MCF 10A (cell line): ENCODE data around the gene ADAM11. TPM values are rescaled to one million over a fixed set of nuclear protein-coding genes. Genes with fewer than 3 reads are reported as not detected.
A peak's percentile ranks its signal among the peaks of the same experiment; 100 is the strongest.
"Not testable (repeated sequence)": the region's sequence is repeated elsewhere in the genome, so short reads cannot be mapped to it uniquely, and the experiment has no call there.

Source experiments
- Bru-seq: library from RNA; stranded (reverse); fragments of 400-500 nt; gene quantifications from one replicate; lab custom pipeline; 2021; lab: Mats Ljungman, UMichigan
- BruChase-seq, 2 experiments: library from RNA; stranded (reverse); fragments of 400-500 nt; gene quantifications; one replicate each; lab custom pipeline; 2021; lab: Mats Ljungman, UMichigan
- BruUV-seq: library from RNA; stranded (reverse); fragments of 400-500 nt; replicated peaks from 2 replicates; lab custom pipeline; 2021; lab: Mats Ljungman, UMichigan
- CTCF ChIA-PET: fragments of 300-600 bp; sonication (Branson Sonifier 250); formaldehyde crosslinking; extraction: SDS; loops from one replicate; lab custom pipeline; 2021; ENCODE audit warnings: antibody characterized with exemption, inconsistent platforms; lab: Yijun Ruan, JAX
- POLR2A ChIA-PET: fragments of 300-600, 350-650 bp; sonication (Branson Sonifier 250); formaldehyde crosslinking; extraction: SDS; loops from one replicate; lab custom pipeline; 2020; ENCODE audit warnings: antibody characterized with exemption, inconsistent platforms; lab: Yijun Ruan, JAX
- DNase-seq: peaks from one replicate; pipeline ENCODE4 v3.0.0-alpha.2; 2018; ENCODE audit not compliant: unreplicated experiment
- H3K27ac Mint-ChIP-seq: one replicate; pipeline ENCODE4 v1.8.0; 2022; ENCODE audit warnings: mild to moderate bottlenecking, low read depth, mixed read lengths; ENCODE audit not compliant: unreplicated experiment
- H3K27me3 Mint-ChIP-seq: one replicate; pipeline ENCODE4 v1.8.0; 2022; ENCODE audit warnings: mixed read lengths; ENCODE audit not compliant: insufficient read depth, unreplicated experiment
- H3K36me3 Mint-ChIP-seq: one replicate; pipeline ENCODE4 v1.8.0; 2022; ENCODE audit warnings: mild to moderate bottlenecking, moderate library complexity, mixed read lengths; ENCODE audit not compliant: insufficient read depth, unreplicated experiment
- H3K4me1 Mint-ChIP-seq: one replicate; pipeline ENCODE4 v1.8.0; 2022; ENCODE audit warnings: mixed read lengths; ENCODE audit not compliant: insufficient read depth, unreplicated experiment
- H3K4me3 Mint-ChIP-seq: one replicate; pipeline ENCODE4 v1.8.0; 2022; ENCODE audit warnings: mild to moderate bottlenecking, moderate library complexity, mixed read lengths; ENCODE audit not compliant: unreplicated experiment
- H3K9me3 Mint-ChIP-seq: one replicate; pipeline ENCODE4 v1.8.0; 2022; ENCODE audit warnings: mixed read lengths; ENCODE audit not compliant: unreplicated experiment
- intact Hi-C: fragments of 100-400 bp; cut with micrococcal nuclease; formaldehyde crosslinking; loops from 2 replicates; pipeline ENCODE4 v1.14.1; 2022
- long read RNA-seq: library from polyadenylated mRNA; stranded (forward); transcript quantifications from one replicate; pipeline ENCODE4 v2.0.0, GENCODE V29; 2022
- total RNA-seq: library from RNA; stranded (reverse); gene quantifications from 2 replicates; pipeline ENCODE4 v1.2.3, GENCODE V29; 2022
- TF ChIP-seq, protein P1 (sequence below): fragments of 200-600 bp; IDR thresholded peaks from one replicate; pipeline ENCODE4 v1.8.0; 2022; ENCODE audit warnings: antibody characterized with exemption, mild to moderate bottlenecking; ENCODE audit not compliant: unreplicated experiment

ADAM11 gene
- total RNA-seq (0.16 and 0.56 TPM in 2 replicates), Bru-seq, nascent RNA (percentile 13 among the genes with signal in this experiment), BruChase-seq, experiment 1, labeled RNA remaining after a 6-hour chase (percentile 34 among the genes with signal in this experiment), BruChase-seq, experiment 2, labeled RNA remaining after a 2-hour chase (percentile 19 among the genes with signal in this experiment)
- long read RNA-seq, result 0 reads

DNA sequence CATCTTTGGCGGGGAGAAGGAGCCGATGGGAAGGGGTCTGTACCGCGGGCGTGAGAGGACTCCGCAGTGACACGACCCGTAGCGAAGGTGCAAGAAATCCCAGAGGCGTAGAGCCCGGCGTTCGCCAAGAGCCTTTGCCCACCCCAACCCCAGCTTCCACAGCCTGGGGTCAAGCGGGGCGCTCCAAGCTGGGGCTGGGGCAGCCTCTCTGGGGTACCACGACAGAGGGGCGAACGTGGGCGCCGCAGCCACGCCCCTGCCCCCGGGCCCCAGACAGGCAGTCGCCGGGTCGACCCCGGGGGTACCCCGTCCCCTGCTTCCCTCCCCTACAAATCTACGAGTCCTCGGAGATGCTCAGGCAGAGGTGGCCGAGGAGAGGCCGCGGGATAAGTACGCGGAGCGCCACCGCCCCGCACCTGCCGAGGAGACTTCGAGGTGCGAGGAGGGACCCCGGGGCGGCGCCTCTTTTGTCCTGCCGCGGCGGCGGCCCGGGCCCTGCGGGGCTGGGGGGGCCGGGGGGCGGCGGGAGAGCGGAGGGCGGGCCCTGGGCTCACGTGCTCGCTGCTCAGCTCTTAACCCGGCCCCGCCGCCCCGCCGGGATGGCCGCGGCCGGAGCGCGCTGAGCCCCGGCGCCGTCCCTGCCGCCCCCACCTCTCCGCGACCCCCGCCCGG lies at the start of gene ADAM11:
ADAM11 (plus strand) TSS at position 575 of the 672 bp plus-strand sequence. CDS start 212 bp downstream, outside the sequence.
- H3K4me1 Mint-ChIP-seq, result no peaks in the 10 kb centered on the region
- peaks cover 16% of the 10 kb centered on the region for H3K27me3 Mint-ChIP-seq
- no peak for DNase-seq
- peak within 1 kb of the TSS; percentile 66 for H3K4me3 Mint-ChIP-seq
- intact Hi-C loops, result no loop called here
- H3K9me3 Mint-ChIP-seq, result no peaks in the 10 kb centered on the region
- ChIA-PET CTCF (no interaction called here), POLR2A (no interaction called here)
- H3K27ac Mint-ChIP-seq, result peak within 1 kb of the TSS; percentile 50
- TF ChIP-seq, protein P1, sequence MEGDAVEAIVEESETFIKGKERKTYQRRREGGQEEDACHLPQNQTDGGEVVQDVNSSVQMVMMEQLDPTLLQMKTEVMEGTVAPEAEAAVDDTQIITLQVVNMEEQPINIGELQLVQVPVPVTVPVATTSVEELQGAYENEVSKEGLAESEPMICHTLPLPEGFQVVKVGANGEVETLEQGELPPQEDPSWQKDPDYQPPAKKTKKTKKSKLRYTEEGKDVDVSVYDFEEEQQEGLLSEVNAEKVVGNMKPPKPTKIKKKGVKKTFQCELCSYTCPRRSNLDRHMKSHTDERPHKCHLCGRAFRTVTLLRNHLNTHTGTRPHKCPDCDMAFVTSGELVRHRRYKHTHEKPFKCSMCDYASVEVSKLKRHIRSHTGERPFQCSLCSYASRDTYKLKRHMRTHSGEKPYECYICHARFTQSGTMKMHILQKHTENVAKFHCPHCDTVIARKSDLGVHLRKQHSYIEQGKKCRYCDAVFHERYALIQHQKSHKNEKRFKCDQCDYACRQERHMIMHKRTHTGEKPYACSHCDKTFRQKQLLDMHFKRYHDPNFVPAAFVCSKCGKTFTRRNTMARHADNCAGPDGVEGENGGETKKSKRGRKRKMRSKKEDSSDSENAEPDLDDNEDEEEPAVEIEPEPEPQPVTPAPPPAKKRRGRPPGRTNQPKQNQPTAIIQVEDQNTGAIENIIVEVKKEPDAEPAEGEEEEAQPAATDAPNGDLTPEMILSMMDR, result no peak
- H3K36me3 Mint-ChIP-seq, result peaks cover 5% of the 10 kb centered on the region
- BruUV-seq, result no TSS peak

DNA sequence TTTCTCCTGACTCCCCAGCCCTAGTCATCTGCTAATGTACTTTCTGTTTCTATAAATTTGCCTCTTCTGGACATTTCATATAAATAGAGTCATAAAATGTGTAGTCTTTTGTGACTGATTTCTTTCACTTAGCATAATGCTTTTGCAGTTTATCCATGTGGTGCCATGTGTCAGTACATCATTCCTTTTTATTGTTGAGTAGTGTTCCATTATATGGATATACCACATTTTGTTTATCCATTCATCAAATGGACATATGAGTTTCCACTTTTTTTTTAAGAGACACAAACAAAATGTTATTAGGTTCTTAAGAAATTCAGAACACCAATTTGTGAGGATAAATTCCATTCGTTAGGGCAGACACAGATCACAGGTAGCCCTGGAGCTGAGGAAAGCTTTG lies 39.3 kb upstream of the ADAM11 start:
- CTCF ChIA-PET, result interaction anchor here (0.6 kb wide), 1 partner anchor 318 kb away, joined by 3 read pairs; no protein-coding TSS in a partner anchor
- no peak overlapping the region for H3K27ac Mint-ChIP-seq

DNA sequence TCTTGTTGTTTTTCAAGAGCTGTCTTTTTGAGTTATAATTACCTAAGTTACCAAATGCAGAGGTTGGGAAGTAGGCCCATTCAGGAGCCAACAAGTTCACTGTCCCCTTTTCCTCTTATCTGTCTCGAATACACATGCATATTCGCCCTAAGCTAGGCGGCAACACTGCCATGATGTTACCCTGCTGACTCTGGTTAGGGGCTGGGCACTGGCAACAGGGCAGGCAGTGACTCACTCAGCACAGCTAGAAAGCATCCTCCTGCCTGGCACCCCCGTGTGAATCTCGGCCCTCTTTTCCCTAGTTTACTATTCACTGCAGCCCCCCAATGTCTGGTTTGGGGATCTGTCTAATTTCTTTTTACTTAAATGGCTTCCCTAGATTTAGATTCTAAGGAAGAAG lies 36.5 kb upstream of the ADAM11 start:
- H3K36me3 Mint-ChIP-seq, result peaks cover 44% of the 10 kb centered on the region
- BruUV-seq, result no TSS peak
- intact Hi-C loops, result no loop called here
- H3K27me3 Mint-ChIP-seq, result no peaks in the 10 kb centered on the region
- ChIA-PET POLR2A (no interaction called here), CTCF (no interaction called here)
- no peak overlapping the region for H3K4me3 Mint-ChIP-seq
- TF ChIP-seq, protein P1, result no peak
- DNase-seq, result no peak
- no peaks in the 10 kb centered on the region for H3K4me1 Mint-ChIP-seq
- H3K27ac Mint-ChIP-seq, result no peak overlapping the region
- no peaks in the 10 kb centered on the region for H3K9me3 Mint-ChIP-seq

More for the DNA sequence above, 39.3 kb upstream of the ADAM11 start:
- BruUV-seq, result no TSS peak
- H3K36me3 Mint-ChIP-seq, result peaks cover 37% of the 10 kb centered on the region
- TF ChIP-seq, protein P1, result no peak
- H3K9me3 Mint-ChIP-seq, result no peaks in the 10 kb centered on the region
- H3K4me3 Mint-ChIP-seq, result no peak overlapping the region
- peaks cover 4% of the 10 kb centered on the region for H3K4me1 Mint-ChIP-seq
- intact Hi-C loops, result no loop called here
- no peaks in the 10 kb centered on the region for H3K27me3 Mint-ChIP-seq
- no peak for DNase-seq
- POLR2A ChIA-PET, result no interaction called here

DNA sequence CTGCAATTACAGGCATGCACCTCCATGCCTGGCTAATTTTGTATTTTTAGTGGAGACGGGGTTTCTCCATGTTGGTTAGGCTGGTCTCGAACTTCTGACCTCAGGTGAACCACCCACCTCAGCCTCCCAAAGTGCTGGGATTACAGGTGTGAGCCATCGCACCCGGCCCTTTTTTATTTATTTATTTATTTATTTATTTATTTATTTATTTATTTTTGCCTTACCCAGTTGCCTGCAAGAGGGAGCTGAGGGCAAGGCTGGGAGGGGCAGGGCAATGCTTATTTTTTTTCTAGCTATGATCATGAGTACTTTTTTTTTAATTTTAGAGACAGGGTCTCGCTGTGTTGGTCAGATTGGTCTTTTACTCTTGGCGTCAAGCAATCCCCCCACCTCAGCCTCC lies 32.7 kb upstream of the ADAM11 start:
- H3K27ac Mint-ChIP-seq, POLR2A ChIA-PET, H3K9me3 Mint-ChIP-seq, H3K4me3 Mint-ChIP-seq, H3K4me1 Mint-ChIP-seq, DNase-seq, H3K27me3 Mint-ChIP-seq, intact Hi-C loops, BruUV-seq: not testable (repeated sequence)
- peaks cover 30% of the 10 kb centered on the region for H3K36me3 Mint-ChIP-seq
- CTCF ChIA-PET, result interaction anchor here (0.6 kb wide), 3 partner anchors 48 to 132 kb away, joined by 3 read pairs; no protein-coding TSS in a partner anchor
